ENCODE measurements around the gene SEC14L1.
"Not testable (repeated sequence)": the region's sequence is repeated elsewhere in the genome, so short reads cannot be mapped to it uniquely, and the experiment has no call there.

SEC14L1 gene

GRCh38 chr17:77140878-77141767, at the start of gene SEC14L1:
Gene SEC14L1, plus strand, starts transcription at chr17:77140969. Its CDS starts 2,628 bp downstream, at chr17:77143597.
- peak; percentile 60 to 68 for DNase-seq

- no peak for DNase-seq
Measured at GRCh38 chr17:77092025-77092424, 48.7 kb upstream of the SEC14L1 start.

GRCh38 chr17:77095461-77095860, 45.3 kb upstream of the SEC14L1 start:
- DNase-seq = no peak

GRCh38 chr17:77096570-77097214, 44.1 kb upstream of the SEC14L1 start:
- no peak for DNase-seq

- DNase-seq = no peak
Measured at GRCh38 chr17:77097631-77098180, 43.1 kb upstream of the SEC14L1 start.

- no peak for DNase-seq
Measured at GRCh38 chr17:77098884-77099545, 41.8 kb upstream of the SEC14L1 start.

- DNase-seq = no peak
Measured at GRCh38 chr17:77099997-77100396, 40.8 kb upstream of the SEC14L1 start.

GRCh38 chr17:77101521-77102410, 39.0 kb upstream of the SEC14L1 start:
- DNase-seq = no peak

GRCh38 chr17:77102411-77103134, 38.2 kb upstream of the SEC14L1 start:
- not testable (repeated sequence) for DNase-seq

- DNase-seq = no peak
Measured at GRCh38 chr17:77105706-77106105, 35.1 kb upstream of the SEC14L1 start.

- DNase-seq = no peak
Measured at GRCh38 chr17:77106874-77107358, 33.9 kb upstream of the SEC14L1 start.

- DNase-seq = peak; percentile 72 to 75
Measured at GRCh38 chr17:77107506-77108433, 33.0 kb upstream of the SEC14L1 start.

GRCh38 chr17:77109159-77109759, 31.5 kb upstream of the SEC14L1 start:
- no peak for DNase-seq

- no peak for DNase-seq
Measured at GRCh38 chr17:77109764-77110359, 30.9 kb upstream of the SEC14L1 start.

- not testable (repeated sequence) for DNase-seq
Measured at GRCh38 chr17:77111165-77111933, 29.4 kb upstream of the SEC14L1 start.

- DNase-seq = no peak
Measured at GRCh38 chr17:77111934-77112296, 28.9 kb upstream of the SEC14L1 start.

- DNase-seq = no peak
Measured at GRCh38 chr17:77115510-77115909, 25.3 kb upstream of the SEC14L1 start.

- DNase-seq = no peak
Measured at GRCh38 chr17:77115947-77116346, 24.8 kb upstream of the SEC14L1 start.
